Fibroblast of upper back skin (primary cell): ENCODE measurements around the gene PLD4.
"Not testable (repeated sequence)": the region's sequence is repeated elsewhere in the genome, so short reads cannot be mapped to it uniquely, and the experiment has no call there.

Experiments
- DNase-seq: peaks from one replicate; pipeline ENCODE4 v3.0.0-alpha.2; 2013

Gene PLD4

DNA sequence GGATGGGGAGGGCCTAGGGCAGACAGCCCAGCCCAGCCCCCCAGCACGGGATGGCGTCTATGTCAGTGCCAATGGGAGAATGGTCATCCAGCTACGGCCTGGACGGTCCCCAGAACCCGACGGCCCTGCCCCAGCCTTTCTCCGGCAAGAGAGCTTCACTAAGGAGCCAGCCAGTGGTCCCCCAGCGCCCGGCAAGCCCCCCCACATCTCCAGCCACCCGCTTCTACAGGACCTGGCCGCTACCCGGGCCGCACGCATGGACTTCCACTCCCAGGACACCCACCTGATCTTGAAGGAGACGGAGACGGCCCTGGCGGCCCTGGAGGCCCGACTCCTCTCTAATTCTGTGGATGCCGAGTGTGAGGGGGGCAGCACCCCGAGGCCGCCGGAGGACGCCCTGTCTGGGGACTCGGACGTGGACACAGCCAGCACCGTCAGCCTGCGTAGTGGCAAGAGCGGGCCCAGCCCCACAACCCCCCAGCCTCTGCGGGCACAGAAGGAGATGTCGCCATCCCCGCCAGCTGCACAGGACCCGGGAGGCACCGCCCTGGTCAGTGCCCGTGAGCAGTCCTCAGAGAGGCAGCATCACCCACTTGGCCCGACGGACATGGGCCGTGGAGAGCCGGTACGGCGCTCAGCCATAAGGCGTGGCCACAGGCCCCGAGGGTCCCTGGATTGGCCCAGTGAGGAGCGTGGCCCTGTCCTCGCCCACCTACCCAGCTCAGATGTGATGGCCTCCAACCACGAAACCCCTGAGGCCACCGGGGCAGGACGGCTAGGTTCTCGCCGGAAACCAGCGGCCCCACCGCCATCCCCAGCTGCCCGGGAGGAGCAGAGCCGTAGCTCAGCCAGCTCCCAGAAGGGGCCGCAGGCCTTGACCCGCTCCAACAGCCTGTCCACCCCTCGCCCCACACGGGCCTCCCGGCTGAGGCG is 37.7 kb upstream of the PLD4 start:
- no peak for DNase-seq

DNA sequence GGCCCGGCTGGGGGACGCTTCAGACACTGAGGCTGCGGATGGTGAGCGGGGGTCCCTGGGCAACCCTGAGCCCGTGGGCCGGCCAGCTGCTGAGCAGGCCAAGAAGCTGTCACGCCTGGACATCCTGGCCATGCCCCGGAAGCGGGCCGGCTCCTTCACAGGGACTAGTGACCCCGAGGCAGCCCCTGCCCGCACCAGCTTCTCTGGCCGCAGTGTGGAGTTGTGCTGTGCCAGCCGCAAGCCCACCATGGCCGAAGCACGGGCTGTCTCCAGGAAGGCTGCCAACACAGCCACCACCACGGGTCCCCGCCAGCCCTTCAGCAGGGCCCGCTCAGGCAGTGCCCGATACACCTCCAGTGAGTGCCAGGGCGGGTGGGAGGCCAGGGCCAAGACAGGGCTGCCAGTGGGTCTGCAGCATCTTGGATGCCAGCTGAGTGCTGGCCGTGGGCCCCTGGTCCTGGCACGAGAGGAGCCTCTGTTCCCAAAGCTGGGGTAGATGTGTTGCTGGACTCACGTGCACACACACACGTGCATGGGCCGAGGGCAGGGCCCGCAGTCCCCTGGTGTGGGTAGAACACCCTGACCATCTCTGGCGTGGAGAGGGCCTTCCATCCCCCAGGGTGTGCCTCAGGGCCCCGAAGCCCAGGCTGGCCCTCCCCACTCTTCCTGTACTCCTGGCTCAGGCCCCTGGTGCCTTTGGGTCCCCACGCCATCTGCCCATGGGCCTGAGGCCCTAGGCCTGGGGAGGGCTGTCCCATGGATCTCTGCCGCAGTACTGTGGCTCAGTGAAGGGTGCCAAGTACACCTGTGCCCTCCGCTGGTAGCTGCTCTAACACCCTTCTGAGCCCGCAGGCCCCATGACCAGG is 36.8 kb upstream of the PLD4 start:
- DNase-seq = no peak

DNA sequence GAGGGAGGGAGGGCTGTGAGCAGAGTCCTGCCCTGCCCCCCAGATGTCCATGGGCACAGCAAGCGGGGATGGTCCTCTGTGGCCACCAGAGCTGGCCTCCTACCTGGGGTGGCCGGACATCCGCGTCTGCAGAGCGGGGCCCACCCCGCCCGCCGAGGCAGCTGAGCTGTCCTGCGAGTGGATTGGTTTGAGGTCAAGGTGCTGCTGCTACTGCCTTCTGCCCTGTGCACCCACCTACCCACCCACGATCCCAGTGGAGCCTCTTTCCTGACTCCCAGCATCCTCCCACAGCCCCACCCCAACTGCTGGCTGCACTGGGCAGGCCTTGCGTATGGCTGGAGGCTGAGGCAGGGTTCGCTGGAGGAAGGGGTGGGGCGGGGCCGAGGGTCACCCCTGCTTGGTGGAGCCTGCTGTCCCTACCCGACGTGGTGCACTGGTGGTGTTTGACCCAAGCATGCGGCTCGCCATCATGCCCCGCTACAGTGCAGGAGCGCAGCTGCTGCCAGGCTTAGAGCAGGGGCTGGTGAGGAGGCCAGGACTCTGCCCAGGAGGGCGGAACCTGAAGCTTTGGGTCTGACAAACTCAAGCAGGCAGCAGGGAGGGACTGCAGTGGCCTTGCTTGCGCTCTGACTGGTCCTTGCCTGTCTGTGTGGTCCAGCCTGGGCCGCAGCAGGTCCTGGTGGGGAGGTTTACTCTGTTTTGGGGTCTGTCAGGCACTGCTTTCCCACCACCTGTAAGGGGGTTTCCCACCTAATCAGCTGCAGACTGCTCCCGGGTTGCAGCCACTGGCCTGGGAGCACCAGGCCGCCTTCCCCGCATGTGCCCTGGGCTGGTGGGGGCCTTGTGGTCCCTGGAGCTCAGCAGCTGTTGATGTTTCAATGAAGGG is 35.9 kb upstream of the PLD4 start:
- no peak for DNase-seq

DNA sequence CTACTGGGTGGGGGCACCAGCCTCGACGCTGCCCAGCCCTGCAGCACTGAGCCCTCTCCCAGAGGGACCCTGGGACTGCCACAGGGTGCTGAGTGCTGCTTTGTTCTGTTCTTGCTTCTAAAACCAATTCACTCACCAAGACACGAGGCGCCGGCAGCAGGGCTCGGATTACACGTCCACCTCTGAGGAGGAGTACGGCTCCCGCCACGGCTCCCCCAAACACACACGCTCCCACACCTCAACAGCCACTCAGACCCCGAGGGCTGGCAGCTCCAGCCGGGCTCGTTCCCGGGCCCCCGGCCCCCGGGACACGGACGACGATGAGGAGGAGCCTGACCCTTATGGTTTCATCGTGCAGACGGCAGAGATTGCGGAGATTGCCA is 35.3 kb upstream of the PLD4 start:
- no peak for DNase-seq

DNA sequence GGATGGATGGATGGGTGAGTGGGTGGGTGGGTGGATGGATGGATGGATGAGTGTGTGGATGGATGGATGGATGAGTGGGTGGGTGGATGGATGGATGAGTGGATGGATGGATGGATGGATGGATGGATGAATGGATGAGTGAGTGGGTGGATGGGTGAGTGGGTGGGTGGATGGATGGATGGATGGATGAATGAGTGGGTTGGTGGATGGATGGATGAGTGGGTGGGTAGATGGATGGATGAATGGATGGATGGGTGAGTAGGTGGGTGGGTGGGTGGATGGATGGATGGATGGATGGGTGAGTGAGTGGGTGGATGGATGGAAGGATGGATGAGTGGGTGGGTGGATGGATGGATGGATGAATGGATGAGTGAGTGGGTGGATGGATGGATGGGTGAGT is 34.4 kb upstream of the PLD4 start:
- not testable (repeated sequence) for DNase-seq

DNA sequence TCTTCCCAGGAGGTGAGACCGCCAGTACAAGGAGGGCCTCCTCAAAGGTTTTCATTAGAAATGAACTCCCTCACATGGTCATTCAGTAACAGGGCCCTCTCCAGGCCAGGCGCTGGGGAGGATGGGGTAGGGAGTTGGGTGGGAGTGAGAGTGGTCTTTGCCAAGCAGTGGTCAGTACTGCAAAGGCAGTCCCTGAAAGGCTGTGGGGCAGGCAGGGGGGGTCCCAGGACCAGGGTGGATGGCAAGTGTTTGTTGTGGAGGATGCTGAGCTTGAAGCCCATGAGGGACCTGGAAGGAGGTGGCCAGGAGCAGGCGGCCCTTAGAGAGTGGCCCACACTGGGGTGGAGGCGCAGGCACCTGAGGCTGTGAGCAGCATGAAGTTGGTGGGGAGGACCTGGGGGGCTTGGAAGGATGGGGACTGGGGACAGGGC is 33.5 kb upstream of the PLD4 start:
- DNase-seq = no peak

DNA sequence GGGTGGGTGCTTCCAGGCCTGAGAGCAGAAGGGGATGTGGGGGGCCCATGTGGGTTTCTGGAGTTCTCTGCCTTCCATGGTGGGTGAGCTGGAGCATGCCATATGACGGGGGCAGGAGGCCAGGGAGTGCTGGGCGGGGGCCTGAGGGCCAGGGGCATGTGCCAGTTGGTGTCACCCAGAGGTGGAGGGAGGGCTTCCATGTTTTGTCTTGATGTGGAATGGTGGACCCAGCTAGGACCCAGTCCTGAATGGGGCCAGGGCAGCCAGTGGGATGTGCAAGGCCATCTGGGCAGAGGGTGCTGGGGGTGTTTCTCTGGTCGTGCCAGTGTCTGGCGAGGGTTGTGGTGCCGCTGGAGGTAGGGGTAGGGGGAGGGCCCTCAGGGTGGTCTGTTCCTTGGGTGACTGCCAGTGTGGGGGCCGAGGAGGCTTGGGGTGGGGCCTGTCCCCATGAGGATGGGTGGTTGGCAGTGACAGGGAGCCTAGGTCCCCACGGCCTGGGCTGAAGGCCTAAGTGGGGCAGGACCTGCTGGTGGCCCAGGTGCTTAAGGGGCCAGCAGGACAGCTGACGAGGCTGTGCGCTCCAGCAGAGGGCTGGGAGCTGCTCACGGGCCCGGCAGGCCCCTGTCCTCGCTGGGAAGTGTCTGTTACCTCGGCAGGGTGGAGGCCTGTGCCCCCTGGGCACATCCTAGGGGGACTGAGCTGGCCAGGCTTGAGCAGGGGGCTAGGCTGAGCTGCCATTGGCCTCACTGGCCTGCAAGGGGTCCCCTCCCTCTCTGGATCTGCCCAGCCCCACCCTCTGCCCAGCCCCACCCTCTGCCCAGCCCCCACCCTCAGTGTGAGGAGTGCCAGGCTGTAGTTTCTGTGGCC is 32.8 kb upstream of the PLD4 start:
- no peak for DNase-seq

DNA sequence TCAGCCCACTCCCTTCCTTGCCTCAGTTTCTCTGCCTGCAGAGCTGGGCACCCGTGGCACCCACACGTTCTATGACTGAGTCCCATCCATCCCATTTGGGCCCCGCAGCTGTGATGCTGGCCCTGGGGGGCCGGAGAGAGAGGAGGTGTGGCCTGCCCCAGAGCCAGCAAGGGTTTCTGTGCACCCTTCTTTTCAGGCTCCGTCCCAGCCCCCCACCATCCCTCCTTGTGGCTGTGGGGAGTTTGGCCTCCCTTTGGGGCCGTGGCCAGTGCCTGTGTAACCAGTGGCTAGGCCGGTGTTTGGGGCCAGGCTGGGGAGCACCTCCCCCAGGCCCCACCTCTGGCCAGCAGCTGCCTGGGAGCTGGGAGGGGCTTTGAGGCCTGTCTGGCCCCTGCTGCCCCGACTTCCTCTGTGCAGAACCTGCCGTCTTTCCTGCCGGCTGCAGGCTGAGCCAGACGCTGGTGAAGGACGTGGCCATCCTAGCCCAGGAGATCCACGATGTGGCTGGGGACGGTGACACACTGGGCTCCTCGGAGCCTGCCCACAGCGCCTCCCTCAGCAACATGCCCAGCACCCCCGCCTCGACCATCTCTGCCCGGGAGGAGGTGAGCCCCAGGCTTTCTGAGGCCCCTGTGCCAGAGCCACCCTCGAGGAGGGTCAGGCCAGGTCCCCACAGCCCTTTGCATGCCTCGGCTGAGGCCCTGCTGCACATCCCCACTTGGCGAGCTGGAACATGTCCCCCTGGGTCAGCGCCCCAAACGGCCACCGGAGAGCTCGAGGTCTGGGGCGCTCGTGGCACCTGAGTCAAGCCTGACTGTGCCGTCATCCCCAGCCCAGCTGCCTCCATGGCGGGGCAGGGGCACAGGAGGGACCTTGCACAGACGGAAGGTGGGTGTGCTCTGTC is 31.9 kb upstream of the PLD4 start:
- no peak for DNase-seq

DNA sequence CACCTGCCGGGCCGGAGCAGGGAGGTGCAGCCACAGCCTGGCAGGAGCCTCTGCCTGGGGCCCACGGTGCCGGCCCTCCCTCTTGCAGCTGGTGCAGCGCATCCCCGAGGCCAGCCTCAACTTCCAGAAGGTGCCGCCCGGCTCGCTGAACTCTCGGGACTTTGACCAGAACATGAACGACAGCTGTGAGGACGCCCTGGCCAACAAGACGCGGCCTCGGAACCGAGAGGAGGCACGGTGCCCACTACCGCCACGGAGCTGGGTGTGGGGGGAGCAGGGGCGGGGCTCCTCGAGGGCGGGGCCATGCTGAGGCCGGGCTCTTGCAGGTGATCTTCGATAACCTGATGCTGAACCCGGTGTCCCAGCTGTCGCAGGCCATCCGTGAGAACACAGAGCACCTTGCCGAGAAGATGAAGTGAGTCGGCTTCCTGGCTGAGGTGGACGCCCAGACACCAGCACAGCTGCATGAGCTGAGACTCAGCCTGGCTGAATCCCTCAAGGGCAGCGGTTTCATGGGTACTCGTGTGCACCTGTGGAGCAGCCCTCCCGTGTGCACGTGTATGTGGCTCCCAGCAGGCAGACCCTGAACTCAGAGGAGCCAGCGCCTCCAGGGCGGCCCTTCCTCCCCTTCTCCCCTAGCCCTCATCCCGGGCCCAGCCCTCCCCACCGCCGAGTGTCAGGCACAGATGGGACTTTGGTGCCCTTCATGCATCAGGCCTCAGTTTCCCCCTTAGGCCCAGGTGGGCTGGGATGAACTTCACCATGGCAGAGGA is 31.1 kb upstream of the PLD4 start:
- no peak for DNase-seq

DNA sequence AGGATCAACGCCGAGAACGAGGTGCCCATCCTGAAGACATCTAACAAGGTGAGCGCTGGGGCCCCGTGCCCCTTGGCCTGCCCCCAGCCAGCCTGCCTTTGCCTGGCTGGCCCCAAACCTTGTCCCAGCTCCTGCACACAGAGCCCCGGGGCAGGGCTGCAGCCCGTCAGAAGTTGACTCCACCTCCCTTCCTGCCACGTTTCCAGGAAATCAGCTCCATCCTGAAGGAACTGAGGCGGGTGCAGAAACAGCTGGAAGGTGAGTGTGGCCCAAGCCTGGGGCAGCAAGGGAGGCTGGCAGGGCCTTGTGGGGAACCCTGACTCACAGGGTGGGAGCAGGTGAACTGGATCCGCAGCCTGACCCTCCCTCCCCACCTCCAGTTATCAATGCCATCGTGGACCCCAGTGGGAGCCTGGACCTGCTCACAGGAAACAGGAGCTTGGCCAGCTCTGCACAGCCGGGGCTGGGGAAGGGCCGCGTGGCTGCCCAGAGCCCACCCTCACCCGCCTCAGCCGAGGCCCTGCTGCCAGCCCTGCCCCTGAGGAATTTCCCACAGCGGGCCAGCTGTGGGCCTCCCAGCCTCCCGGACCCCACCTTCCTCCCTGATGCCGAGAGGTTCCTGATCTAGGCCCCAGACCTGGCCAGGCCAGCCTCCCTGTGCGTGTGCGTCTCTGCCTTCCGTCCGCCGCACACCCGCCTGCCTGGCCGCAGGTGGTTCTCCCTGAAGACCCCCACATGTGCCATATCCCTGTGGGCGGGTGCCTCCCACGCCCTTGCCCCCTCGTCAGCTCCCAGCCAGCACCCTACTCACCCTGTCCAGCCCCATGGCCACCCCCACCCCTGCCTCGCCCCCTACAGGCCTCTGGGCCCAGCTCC is 30.1 kb upstream of the PLD4 start:
- no peak for DNase-seq

DNA sequence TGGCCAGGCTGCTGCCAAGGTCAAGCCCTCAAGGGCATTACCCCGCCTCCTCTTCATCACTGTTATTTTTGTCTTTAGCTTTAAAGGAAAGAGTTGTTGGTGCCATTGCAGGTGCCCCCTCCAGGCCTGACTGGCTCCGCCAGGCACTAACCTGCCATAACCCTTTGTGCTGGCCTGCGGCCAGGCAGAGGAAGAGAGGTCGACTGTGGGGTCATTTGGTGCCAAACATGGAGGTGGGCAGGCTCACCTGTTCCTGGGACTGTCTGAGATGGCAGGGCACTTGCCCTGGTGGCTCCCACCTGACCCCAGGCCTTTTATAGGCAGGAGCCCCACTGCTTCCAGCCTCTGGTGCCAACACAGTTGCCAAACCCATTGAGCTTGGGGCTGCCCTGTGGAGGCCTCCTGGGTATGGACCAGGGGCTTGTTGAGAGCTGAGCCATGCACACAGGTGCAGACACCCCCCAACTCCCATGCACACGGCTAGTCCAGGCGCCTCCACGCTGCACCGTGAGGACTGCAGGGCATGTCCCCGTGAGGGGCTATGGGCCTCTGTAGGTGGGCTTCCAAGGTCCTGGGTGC is 29.4 kb upstream of the PLD4 start:
- no peak for DNase-seq

DNA sequence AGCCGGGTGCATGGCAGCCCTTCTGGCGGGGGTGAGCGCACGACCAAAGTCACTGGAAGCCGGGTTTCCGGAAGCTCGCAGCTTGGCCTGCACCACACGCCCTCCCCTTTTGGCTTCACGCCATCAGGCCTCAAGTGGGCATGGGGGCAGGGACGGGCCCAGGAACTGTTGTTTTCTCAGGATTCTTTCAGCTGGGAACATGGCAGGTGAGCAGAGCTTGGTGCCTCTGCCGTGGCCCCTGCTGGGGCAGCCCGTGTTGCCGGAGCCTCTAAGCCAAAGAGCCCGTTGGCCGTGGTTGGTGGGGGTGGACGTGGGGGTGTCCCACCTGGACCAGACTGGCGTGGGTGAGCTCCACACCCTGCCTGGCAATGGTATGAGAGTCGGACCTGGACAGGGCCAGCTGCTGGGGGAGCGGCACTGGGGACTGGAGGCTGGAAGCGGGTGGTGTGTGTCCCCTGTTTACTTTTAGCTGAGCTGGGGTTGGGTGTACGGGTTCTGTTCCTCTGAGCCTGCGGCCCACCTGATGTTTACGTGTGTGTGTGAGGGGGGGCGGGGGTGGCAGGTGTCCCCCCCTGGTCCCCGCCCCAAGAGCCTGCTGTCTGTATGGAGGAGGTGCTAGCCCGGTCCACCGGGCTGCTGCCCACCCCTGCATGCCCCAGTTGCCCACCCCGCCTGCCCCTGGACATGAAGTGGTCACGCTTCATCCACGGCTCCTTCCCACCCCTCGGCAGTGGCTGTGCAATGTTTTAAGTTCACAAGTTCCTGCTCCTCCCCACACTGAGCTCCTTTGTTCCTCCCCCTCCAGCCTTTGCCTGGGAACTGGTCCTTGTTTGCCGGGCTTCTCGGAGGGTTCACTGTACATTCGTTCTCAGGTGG is 28.7 kb upstream of the PLD4 start:
- no peak for DNase-seq

DNA sequence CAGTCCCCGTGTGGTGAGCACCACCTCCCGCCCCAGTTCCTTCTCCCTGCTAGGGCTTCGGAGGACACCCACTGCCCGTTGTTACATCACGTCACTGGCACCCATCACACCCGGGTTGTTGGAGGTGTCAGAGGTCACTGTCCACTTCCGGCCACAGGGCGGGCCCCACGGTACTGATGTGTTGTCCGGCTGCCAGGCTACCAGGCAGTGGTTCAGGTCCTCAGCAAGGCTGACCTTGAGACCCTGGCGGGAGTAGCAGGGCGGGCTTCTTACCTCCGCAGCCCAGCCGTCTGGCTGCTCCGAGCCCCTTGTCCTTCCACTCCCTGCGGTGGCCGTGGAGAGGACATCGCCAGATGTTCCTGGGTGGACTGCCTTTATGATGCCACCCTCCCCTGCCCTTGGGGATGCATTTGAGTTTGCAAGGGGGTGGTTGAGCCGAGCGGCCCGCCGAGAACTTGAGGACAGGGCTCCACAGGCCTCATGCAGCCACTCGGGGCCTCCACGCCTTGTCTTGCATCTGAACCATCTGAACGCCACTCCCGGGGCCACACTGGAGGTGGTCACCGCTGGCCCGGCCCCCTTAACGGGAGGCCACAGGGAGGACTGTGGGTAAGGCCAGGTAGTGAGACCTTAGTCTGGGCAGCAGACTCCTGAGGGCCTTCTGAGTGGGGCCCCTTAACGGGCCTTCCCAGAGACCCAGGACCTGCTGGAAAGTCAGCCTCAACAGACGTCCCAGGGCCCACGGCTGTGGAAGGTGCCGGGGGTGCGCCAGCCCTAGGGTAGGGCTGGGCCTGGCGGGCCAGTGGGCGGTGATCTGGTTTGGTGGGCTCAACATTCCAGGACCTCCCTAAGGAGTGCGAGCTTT is 27.1 kb upstream of the PLD4 start:
- no peak for DNase-seq

DNA sequence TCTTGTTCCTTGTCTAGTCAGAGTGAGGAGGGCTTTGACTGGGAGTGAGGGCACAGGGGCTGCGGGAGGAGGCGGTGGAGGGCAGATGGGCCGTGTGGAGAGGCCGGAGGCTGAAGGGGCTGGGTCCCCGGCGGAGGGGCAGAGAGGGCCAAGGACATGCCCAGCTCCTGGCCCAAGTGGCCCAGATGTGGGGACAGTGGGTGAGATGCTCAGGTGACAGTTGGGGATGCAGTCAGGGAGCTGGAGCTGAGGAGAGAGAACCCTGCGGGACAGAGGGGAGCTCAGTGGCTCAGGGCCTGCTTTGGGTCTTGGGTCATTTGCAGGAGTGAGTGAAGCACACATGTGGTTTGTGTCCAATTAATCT is 26.5 kb upstream of the PLD4 start:
- no peak for DNase-seq

DNA sequence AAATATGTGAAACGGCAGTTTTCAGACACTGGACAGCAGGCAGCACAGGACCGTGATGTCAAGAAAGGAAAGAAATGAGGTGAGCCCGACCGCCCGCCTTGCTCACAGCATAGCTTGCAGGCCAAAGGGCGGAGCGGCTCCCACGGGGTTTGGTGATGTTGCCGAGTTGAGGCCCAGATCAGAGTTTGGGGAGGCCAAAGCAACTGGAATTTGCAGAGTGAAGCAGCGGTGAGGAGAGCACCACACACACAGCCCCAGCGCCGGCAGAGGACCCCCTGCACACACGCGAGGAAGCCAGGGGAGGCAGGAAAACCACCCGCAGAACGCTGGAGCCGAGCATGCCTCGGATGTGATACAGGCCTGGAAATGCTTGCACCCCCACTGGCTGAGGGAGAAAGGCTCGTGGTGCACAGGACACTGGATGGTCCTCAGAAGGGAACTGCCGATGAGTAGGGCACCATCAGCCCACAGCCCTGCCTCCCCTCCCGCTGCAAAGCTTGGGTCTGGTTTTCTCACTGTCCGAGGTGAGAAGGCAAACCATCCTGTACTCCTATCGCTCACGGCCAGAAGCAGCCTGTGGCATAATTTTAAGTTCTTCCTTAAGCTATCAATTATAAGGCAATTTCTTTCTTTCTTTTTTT is 25.7 kb upstream of the PLD4 start:
- DNase-seq = peak; percentile 37

DNA sequence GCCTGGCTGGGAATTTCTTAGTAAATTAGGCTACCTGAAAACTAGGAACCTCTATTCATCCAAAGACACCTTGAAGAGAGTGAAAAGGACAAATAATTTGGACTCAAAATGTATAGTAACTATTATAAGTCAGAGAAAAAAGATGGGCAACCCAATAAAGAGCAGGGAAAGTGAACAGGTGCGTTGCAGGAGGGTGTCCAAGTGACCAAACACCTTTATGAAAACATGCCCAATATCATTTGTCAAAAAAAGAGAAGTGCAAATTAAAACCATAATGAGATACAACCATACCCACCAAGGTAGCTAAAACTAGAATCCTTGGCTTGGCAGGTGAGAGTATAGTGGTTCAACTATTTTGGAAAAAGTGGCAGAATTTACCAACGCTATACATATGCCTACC is 24.9 kb upstream of the PLD4 start:
- DNase-seq = no peak
